ENCODE results near the gene IRGQ. TPM values are rescaled to one million over a fixed set of nuclear protein-coding genes. Genes with fewer than 3 reads are reported as not detected.
"Not testable (repeated sequence)": the region's sequence is repeated elsewhere in the genome, so short reads cannot be mapped to it uniquely, and the experiment has no call there.

The IRGQ gene
- polyA plus RNA-seq, 3 donors: 2.5 to 4.3 (median 3.4) TPM

- H3K27ac ChIP-seq (ENCODE audit: low read depth, low read length): no peak overlapping the region
- WGBS, 3 donors: 92 to 94% (median 93%) methylated on average over 12 of the region's 12 CpGs
Measured at GRCh38 chr19:43561139-43561970, 34.6 kb downstream of the IRGQ start.

GRCh38 chr19:43560687-43561086, 35.2 kb downstream of the IRGQ start:
- no peak overlapping the region for H3K27ac ChIP-seq (ENCODE audit: low read depth, low read length)

GRCh38 chr19:43555185-43555770, 40.7 kb downstream of the IRGQ start:
- H3K27ac ChIP-seq (ENCODE audit: low read depth, low read length): no peak overlapping the region
- 34 to 43% (median 36%) methylated on average over 8 of the region's 8 CpGs for WGBS, 3 donors

More at GRCh38 chr19:43560687-43561086, 35.2 kb downstream of the IRGQ start:
- WGBS, 3 donors: 79 to 87% (median 84%) methylated on average over 6 of the region's 6 CpGs

- no peak overlapping the region for H3K27ac ChIP-seq (ENCODE audit: low read depth, low read length)
- WGBS, 3 donors: 92 to 99% (median 95%) methylated on average over 15 of the region's 15 CpGs
Measured at GRCh38 chr19:43554317-43554895, 41.5 kb downstream of the IRGQ start.

GRCh38 chr19:43553656-43554055, 42.3 kb downstream of the IRGQ start:
- no peak overlapping the region for H3K27ac ChIP-seq (ENCODE audit: low read depth, low read length)
- WGBS, 3 donors: 77 to 92% (median 81%) methylated on average over 4 of the region's 4 CpGs

GRCh38 chr19:43552616-43553015, 43.3 kb downstream of the IRGQ start:
- 73 to 93% (median 79%) methylated on average over 3 of the region's 3 CpGs for WGBS, 3 donors
- H3K27ac ChIP-seq (ENCODE audit: low read depth, low read length): no peak overlapping the region

GRCh38 chr19:43552198-43552450, 43.8 kb downstream of the IRGQ start:
- H3K27ac ChIP-seq (ENCODE audit: low read depth, low read length): no peak overlapping the region
- 89 to 92% (median 91%) methylated on average over 3 of the region's 3 CpGs for WGBS, 3 donors

GRCh38 chr19:43551399-43552197, 44.3 kb downstream of the IRGQ start:
- H3K27ac ChIP-seq (ENCODE audit: low read depth, low read length): no peak overlapping the region
- WGBS, 3 donors: 90 to 95% (median 94%) methylated on average over 22 to 23 of the region's 23 CpGs

- 86 to 89% (median 86%) methylated on average over 2 of the region's 2 CpGs for WGBS, 3 donors
- no peak overlapping the region for H3K27ac ChIP-seq (ENCODE audit: low read depth, low read length)
Measured at GRCh38 chr19:43548706-43549105, 47.2 kb downstream of the IRGQ start.

GRCh38 chr19:43547926-43548325, 48.0 kb downstream of the IRGQ start:
- WGBS, 3 donors: 89 to 100% (median 90%) methylated on average over 5 to 17 of the region's 24 CpGs
- not testable (repeated sequence) for H3K27ac ChIP-seq (ENCODE audit: low read depth, low read length)

GRCh38 chr19:43546581-43546980, 49.4 kb downstream of the IRGQ start:
- 97 to 100% (median 100%) methylated on average over 3 of the region's 3 CpGs for WGBS, 3 donors
- H3K27ac ChIP-seq (ENCODE audit: low read depth, low read length): no peak overlapping the region

- no peak overlapping the region for H3K27ac ChIP-seq (ENCODE audit: low read depth, low read length)
- 79 to 86% (median 80%) methylated on average over 2 of the region's 2 CpGs for WGBS, 3 donors
Measured at GRCh38 chr19:43545981-43546380, 50.0 kb downstream of the IRGQ start.

- H3K27ac ChIP-seq (ENCODE audit: low read depth, low read length): no peak overlapping the region
- WGBS, 3 donors: 90 to 91% (median 91%) methylated on average over 5 of the region's 5 CpGs
Measured at GRCh38 chr19:43545276-43545675, 50.7 kb downstream of the IRGQ start.

- no peak overlapping the region for H3K27ac ChIP-seq (ENCODE audit: low read depth, low read length)
- 94 to 95% (median 94%) methylated on average over 9 of the region's 9 CpGs for WGBS, 3 donors
Measured at GRCh38 chr19:43544077-43544476, 51.9 kb downstream of the IRGQ start.

GRCh38 chr19:43541920-43542650, 53.8 kb downstream of the IRGQ start:
- H3K27ac ChIP-seq (ENCODE audit: low read depth, low read length): no peak overlapping the region
- WGBS, 3 donors: 95 to 98% (median 97%) methylated on average over 5 of the region's 5 CpGs

- no peak overlapping the region for H3K27ac ChIP-seq (ENCODE audit: low read depth, low read length)
- 93 to 96% (median 96%) methylated on average over 3 of the region's 3 CpGs for WGBS, 3 donors
Measured at GRCh38 chr19:43540381-43540780, 55.6 kb downstream of the IRGQ start.

GRCh38 chr19:43538922-43539321, 57.0 kb downstream of the IRGQ start:
- H3K27ac ChIP-seq (ENCODE audit: low read depth, low read length): no peak overlapping the region
